ENCODE measurements around the gene NLE1.
"Not testable (repeated sequence)": the region's sequence is repeated elsewhere in the genome, so short reads cannot be mapped to it uniquely, and the experiment has no call there.

The NLE1 gene

DNA sequence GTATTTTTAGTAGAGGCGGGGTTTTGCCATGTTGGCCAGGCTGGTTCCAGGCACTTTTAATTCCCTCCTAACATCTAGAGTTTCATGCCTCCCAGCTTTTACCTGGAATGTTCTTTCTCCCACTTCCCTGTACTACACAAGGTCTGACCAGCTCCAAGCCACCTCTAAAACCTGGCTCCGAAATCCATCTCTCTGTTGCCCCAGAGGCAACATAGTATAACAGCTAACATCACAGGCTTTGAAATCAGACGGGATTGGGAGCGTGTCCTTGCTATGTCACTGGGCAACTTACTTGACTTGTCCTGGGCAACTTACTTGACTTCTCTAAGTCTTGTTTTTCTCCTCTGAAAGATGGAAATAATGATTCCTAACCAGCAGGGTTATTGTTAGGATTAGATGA lies 20.7 kb upstream of the NLE1 start:
- DNase-seq (ENCODE audit: low spot score), result no peak

DNA sequence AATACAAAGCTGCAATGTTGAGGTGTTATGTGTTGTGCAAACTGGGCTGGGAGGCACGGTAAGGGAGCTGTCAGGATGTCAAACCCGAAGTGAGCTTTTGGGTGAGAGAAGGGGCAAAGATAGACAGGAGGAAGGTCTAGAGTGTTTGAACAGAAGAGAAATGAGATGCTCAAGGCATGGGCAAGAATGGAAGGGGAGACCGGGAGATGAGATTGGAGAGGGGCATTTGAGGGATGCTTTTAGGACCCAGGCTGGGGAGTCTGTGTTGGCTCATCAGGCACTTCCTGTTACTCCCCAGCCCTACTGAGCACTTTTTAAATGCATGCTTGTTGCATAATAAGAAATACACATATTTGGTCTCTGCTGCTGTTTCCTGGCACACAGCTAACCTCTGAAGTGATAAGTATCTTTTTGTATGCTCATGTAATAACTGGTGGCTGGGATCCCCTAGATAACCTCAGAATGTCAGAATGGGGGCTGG lies 19.2 kb upstream of the NLE1 start:
- no peak for DNase-seq (ENCODE audit: low spot score)

DNA sequence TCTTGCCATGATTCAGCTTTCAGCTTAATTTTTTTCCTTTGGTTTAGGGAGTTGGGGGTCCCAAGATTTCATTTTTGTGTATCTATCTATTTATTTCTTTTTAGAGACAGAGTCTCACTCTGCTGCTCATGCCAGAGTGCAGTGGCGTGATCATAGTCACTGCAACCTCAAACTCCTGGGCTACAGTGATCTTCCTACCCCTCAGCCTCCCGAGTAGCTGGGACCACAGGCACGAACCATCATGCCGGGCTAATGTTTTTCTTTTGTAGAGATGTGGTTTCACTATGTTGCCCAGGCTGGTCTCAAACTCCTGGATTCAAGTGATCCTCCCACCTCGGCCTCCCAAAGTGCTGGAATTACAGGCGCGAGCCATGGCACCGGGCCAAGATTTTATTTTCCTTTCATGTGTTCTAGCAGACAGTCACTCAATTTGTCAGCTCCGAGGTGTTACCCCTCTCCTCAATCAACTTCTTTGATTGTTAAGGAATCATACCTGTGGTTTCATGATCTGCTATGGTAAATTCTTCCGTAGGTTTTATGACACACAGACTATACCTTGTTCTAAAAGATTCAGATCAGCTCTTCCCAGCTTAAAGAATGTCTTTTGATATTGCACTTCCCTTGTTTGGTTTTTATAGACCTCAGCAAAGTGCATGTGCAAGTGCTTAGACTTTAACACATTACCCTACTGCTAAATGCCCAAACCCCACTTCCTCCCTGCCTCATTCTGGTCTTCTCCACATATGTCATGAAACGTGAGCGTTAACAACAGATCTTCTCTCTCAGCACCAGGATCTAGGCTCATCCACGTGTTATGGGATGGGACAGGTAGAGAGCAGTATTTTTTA lies 18.5 kb upstream of the NLE1 start:
- no peak for DNase-seq (ENCODE audit: low spot score)

DNA sequence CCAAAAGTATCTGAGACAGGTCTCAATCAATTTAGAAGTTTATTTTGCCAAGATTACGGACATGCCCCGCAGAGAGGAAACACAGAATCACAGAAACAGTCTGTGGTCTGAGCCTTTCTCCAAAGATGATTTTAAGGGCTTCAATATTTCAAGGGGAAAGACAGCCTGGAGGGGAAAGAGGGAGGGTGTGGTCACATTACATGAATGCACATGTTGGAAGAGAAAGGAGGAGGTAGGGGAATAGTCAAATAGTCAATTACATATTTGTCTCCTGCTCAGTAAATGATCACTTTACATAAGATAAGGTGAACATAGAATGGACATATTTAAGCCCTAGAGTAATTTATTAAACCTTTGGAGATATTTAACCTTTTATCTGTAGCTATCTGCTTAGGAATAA lies 17.8 kb upstream of the NLE1 start:
- no peak for DNase-seq (ENCODE audit: low spot score)

DNA sequence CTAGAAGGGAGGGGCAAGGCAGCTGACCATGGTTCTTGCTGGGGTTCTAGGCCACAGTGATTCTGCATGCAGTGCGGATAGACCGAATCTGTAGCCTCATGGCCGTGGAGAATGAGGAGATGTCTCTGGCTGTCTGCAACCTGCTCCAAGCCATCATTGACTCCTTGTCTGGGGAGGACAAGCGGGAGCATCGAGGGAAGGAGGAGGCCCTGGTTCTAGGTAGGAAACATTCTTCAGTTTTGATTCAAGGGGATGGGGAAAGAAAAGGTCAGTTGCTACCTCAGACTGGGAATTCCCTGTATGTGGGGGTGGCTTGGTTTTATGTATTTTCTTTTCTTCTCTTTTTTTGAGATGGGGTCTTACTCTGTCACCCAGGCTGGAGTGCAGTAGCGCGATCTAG lies 13.1 kb upstream of the NLE1 start:
- no peak for DNase-seq (ENCODE audit: low spot score)

DNA sequence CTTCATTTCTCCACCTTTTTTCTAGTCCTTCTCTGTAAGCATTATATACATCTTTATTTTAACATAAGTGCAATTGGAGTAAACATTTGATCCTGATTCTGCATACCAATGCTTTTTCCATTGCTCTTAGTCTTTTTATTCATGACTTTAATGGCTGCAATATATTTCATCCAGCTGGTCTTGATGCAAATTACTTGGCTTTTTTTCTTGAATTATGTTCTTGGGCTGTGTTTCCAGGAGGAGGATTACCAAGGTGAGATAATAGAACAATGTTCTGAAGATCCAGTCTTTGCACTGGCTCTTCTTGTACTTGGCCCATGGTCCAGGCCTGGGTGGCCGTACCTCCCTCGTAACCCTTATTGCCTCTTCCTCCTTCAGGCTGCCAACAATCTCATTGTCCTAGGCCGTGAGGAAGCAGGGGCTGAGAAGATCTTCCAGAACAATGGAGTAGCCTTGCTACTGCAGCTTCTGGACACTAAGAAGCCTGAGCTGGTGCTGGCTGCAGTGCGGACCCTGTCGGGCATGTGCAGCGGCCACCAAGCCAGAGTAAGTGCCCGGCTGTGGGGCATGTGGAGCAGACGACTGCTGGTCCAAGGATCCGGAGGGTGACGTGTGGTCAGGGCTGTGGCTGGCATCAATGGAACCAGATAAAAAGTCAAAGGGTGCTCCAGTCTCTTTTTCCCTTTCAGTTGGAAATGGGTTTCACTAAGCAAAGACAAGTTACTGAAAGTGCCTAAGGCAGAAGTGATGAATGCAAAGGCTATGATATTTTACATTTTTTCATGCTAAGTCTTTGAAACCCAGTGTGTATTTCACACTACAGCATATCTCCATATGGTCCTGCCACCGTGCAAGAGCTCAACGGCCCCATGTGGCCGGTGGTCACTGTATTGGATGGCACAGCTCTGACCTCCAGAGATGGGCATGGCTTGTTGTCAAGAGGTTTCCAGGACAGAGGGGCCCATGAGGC lies 12.4 kb upstream of the NLE1 start:
- no peak for DNase-seq (ENCODE audit: low spot score)

DNA sequence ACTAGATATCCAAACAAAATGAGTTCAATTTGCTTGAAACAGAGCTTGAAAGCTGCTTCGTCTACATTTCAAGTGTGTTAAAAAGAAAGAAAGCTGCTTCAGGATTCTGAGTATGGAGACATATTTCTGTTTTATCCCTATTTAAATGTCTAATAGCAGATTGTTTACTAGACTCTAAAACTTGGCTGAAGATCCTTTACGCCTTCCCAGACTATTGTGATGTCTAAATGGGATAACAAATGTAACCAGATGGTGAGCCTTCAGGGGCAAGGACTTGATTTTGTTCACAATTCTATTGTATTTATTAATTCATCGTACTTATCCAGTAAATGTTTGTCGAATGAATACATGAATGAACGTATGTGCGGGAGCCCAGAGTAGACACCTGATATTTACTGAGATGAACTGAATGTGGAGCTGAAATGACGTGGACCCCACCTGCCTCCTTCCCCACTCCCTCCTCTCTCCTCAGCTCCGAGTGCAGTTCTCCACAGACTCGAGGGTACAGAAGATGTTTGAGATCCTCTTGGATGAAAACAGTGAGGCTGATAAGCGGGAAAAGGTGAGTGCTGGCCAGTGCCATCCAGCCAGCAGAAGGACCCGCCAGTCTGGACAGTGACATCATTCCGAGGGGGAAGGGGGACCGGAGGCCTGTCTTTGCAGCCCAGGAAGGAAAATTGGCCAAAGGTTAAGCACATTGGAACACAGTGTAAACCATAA lies 10.5 kb upstream of the NLE1 start:
- no peak for DNase-seq (ENCODE audit: low spot score)

DNA sequence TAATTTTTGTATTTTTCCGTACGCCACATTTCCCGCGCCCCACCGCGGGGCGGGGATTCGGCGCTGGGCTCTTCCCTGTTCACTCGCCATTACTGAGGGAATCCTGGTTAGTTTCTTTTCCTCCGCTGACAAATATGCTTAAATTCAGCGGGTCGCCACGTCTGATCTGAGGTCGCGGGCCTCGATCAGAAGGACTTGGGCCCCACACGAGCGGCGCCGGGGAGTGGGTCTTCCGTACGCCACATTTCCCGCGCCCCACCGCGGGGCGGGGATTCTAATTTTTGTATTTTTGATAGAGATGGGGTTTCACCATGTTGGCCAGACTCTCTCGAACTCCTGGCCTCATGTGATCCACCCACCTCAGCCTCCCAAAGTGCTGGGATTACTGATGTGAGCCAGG lies 9.0 kb upstream of the NLE1 start:
- DNase-seq (ENCODE audit: low spot score), result not testable (repeated sequence)

DNA sequence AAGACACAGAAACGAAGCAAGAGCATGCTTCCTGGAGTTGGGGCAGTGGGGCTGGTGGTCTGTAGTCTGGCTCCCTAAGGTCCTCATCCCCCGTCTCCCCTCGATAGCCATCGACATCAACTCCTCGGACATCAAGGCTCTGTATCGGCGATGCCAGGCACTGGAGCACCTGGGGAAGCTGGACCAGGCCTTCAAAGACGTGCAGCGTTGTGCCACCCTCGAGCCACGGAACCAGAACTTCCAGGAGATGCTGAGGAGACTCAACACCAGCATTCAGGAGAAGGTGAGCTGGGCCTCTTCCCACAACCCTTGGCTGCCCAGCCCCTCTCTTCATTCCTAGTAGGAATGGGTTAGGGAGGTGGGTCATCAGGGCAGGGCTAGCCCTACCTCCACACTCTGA lies 7.8 kb upstream of the NLE1 start:
- no peak for DNase-seq (ENCODE audit: low spot score)

DNA sequence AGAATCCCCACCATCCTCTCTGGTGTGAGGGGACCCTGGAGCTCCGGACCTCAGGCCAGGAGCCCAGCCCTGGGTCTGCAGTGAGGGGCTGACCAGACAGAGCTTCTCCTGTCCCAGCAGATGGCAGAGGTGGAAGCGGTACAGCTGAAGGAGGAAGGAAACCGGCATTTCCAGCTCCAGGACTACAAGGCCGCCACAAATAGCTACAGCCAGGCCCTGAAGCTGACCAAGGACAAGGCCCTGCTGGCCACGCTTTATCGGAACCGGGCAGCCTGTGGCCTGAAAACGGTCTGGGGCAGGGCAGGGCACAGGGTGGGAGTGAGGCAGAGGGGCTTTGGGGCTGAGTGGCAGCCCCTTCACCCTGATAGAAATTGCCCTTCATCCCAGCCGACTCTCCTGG lies 6.0 kb upstream of the NLE1 start:
- DNase-seq (ENCODE audit: low spot score), result no peak

DNA sequence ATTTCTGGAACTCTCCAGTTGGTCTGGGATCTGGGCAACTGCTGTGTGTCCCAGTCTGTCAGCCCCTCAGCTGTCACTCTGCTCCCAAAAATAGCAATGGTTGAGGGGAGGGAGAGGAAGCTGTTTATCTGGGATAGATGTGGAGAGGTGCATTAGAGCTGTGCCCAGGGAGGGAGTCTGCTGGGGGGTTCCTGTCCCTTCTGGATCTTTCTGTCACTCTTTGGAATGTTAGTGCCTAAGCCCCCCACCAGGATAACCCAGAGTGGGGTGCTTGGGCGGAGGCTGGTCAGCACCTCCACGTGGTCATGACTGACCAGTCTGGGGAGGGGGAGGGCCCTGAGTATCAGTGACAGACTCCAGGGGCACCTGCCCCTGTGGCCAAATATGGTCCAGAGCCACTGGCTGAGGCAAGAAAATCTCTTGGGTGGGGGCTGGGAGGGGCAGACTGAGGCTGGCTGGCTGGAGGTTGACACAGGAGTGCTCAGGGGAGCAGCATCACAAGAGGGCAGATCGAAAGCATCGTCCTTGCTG lies 5.3 kb upstream of the NLE1 start, which contains the start of gene UNC45B:
Gene UNC45B (plus strand): TSS at position 443 of the 531 bp plus-strand sequence. CDS start 447 bp downstream, outside the sequence.
- no peak for DNase-seq (ENCODE audit: low spot score)

DNA sequence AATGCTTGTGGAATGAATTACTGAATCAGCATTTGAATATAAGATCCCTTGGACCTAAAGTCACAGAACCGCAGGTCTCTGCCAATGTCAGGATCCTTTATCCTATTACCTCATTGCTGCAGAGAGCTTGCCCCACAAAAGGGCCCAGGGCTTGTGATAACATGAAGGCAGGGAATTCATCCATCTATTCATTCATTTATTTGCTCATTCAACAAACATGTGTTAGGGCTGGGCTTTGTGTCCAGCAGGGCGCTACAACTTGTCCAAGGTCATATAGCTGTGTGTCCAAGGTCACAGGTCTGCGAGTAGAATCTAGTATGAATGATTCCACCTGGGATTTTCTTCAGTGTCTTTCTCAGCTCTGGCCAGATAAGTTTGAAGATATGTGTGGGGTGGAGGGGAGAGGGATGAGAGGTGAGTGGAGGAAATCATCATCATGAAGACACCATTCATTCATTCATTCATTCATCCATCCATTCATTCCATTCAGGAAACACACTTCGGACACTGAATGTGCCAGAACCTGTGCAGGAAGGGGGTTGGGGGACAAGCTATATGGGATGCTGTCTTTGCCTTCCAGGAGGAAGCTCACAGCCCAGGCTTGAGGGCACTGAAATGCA lies 4.2 kb upstream of the NLE1 start:
- no peak for DNase-seq (ENCODE audit: low spot score)

DNA sequence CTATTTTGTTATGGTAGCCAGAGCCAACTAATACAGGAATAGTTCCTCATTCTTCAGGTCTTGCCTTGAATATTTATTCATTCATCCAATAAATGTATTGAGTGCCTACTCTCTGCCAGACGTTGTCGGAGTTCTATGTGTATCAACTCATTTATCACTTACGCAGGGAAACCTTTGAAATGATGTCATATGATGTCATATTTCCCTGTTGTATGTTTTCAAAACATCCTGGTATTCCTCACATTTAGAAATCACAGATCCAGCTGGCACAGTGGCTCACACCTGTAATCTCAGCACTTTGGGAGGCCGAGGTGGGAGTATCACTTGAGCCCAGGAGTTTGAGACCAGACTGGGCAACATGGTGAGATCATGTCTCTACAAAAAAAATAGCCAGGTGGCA lies 2.7 kb upstream of the NLE1 start:
- DNase-seq (ENCODE audit: low spot score), result no peak

DNA sequence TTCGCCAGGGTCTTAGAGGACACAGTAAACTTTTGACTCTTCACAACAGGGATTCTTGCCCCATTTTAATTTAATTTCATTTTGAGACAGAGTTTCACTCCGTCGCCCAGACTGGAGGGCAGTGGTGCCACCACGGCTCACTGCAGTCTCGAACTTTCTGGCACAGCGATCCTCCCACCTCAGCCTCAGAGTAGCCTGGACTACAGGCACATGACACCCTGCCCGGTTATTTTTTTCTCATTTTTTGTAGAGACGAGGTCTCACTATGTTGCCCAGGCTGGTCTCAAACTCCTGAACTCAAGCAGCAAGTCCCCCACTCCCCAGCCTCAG lies 329 bp upstream of the NLE1 start:
- DNase-seq (ENCODE audit: low spot score), result no peak

DNA sequence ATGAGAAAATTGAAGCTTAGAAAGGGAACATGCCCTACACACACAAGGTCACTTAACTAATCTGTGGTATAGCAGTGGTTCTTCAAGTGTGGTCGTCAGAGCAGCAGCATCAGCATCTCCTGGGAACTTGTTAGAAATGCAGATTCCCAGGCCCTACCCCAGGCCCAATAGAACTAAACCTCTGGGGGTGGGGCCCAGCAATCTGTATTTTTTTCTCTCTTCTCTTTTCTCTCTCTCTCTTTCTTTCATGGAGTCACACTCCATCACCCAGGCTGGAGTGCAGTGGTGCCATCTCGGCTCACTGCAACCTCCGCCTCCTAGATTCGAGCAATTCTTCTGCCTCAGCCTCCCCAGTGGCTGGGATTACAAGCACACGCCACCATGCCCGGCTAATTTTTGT lies 3.9 kb downstream of the NLE1 start:
- no peak for DNase-seq (ENCODE audit: low spot score)

DNA sequence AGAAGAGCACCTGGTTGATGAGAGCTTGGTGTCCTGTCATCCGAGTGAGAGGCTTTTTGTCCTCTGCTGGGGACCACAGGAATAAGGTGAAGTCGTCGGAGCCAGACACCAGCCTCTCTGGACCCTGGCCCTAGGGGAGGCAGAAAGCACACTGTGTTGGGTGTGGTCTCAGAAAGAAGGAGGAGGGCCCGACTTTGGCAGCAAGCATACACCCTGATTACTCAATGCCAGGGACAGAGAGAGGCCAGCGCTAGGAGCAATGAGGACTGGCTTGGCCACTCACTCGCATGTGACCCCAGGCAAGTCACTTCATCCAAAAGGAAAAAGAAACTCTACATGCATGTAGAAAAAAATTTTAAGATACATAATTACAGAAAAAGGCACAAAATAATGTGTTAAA lies 6.8 kb downstream of the NLE1 start:
- DNase-seq (ENCODE audit: low spot score), result no peak

DNA sequence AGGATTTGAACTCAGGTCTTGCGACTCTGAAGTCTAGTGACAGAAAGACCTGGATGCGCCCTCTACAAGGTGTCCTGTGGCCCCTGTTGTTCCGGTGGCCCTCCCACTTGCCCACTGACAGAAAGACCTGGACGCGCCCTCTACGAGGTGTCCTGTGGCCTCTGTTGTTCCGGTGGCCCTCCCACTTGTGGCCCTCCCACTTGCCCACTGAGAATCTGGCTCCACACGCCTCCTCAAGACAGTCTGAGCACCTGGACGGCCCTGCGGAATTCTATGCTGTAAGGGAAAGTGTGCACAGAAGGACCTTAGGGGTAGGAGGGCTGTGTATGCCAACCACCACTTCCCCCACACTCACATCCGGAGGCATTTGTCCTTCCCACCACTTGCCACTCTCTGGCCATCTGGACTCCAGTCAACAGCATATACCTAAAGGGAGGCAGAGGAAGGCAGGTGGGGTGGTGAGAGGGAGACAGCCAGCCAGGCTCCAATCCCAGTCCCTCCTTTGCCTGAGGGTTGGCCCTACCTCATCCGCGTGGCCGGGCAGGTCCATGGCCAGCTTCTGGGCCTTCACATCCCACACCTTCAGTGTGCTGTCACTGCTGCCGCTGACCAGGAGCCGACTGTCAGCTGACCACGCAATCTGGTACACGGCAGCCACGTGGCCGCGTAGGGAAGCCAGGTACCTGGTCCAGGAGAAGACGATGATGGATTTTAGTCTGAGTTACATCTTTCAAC lies 9.1 kb downstream of the NLE1 start:
- peak; percentile 4 for DNase-seq (ENCODE audit: low spot score)

DNA sequence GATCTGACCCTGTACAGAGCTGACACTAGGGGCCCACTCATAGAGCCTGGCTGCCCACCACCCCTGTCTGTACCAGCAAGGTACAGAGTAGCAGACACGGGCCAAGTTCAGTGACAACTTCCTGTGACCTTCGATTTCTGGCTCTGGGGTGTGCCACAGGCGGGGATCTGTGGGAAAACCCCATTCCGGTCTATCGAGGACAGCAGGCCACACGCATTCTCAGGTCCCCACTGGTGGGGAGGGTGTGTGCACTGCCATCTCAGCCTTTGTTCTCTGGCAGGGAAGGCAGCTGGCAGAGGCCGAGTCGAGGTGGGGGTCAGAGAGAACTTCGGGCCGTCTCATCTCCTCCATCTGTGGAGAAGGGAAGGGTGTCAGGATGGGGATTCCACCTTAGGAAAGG lies 10.0 kb downstream of the NLE1 start:
- no peak for DNase-seq (ENCODE audit: low spot score)

DNA sequence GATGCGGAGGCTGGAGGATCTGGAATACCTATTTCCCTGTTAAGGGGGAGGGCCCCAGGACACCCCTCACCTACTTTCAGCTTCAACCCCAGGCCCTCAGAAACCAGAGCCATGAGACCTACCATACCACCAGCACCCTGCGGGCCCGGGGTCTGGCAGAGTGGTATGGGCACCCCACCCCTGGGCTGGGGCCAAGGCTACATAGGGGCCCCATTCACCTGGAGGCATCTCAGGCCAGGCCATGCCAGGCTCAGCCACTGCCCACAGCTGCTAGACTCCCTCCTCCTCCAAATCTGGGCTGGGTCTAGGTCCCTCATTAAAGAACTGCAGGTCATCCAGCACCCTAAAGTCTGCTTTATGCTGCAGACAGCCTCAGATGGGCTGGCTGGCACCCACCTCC lies 11.7 kb downstream of the NLE1 start:
- DNase-seq (ENCODE audit: low spot score), result no peak

DNA sequence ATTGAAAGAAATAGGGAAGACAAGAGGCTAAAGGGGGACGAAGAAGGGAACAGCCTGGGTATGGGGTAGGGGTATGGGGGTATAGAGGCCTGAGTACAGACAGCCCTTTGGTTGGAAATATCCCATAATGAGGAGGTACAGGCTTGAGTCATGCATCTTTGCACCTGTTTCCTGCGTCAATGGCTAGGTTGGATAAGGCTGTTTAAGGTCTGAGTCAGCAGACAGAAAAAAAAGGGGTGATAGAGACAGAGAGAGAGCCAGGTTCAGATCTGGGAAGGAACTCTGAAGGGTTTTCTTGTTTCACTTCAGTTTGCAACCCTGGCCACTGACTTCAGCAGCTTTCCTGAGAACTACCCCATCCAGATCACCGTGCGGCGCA lies 12.1 kb downstream of the NLE1 start:
- DNase-seq (ENCODE audit: low spot score), result no peak

Data from AG20443 (cell line).